Measurements from ENCODE around the gene PSMA5. TPM values are rescaled to one million over a fixed set of nuclear protein-coding genes. Genes with fewer than 3 reads are reported as not detected.

Gene PSMA5
- total RNA-seq, 1 experiment from 2014 or later: 169 TPM

DNA sequence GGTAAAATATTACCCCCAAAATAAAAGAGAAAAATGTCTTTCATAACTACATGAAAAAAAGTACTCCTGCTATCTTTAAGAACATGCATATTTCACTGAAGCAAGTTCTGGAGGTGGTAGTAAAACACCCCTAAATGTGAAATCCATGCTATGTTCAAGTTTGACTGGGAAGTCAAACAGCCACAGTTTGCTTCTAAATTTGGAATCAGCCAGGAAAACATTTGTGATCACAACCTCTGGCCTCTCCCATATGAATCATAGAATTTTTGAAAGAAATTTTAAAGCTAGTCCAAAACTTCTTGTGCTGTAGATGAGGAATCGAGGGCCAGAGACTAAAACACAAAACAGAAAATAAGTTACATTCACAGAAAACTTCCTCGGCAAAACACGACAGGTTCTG is 35.1 kb downstream of the PSMA5 start:
- Histone ChIP-seq H3K27me3 (ENCODE audit: insufficient read depth, low read length) (no peaks in the 10 kb centered on the region; the same call in 1 of the 2 replicates), H3K79me2 (ENCODE audit: insufficient read depth, low read length) (no peaks in the 10 kb centered on the region), H3K9me2 (ENCODE audit: insufficient read depth) (no peaks in the 10 kb centered on the region), H3K4me1 (ENCODE audit: control insufficient read depth in 1 of 2, insufficient read depth in 2 of 2, low read length in 2 of 2) (no peaks in the 10 kb centered on the region), H3K4me2 (ENCODE audit: low read length) (no peak overlapping the region), H3K27ac (ENCODE audit: low read depth, low read length) (no peak overlapping the region), H2AFZ (ENCODE audit: low read depth, low read length, poor library complexity, severe bottlenecking) (no peak overlapping the region), H3K9me3 (ENCODE audit: control insufficient read depth in 1 of 2, insufficient read depth in 1 of 2, low read depth in 1 of 2, low read length in 2 of 2) (no peaks in the 10 kb centered on the region), H3K9ac (ENCODE audit: low read length) (no peak overlapping the region), H4K20me1 (ENCODE audit: insufficient read depth) (no peaks in the 10 kb centered on the region), H3K36me3 (ENCODE audit: control insufficient read depth in 1 of 2, insufficient read depth in 2 of 2, low read length in 2 of 2) (no peaks in the 10 kb centered on the region), H3K4me3 (replicated peaks in 1 of 2; ENCODE audit: low read depth in 1 of 2, low read length in 2 of 2) (no peak overlapping the region)
- no peak for DNase-seq (ENCODE audit: low read depth, low spot score)
- no peak for TF ChIP-seq POLR2AphosphoS5 (IDR thresholded peaks at IDR 0.05; ENCODE audit: low read depth, low read length)
- TF ChIP-seq ZNF274 (IDR thresholded peaks at IDR 0.05; ENCODE audit: low read depth, low read length): no peak
- TF ChIP-seq TCF7L2 (IDR thresholded peaks at IDR 0.05; ENCODE audit: borderline replicate concordance, extremely low read depth, insufficient read depth, insufficient read length): no peak
- no peak for TF ChIP-seq REST (IDR thresholded peaks at IDR 0.05; ENCODE audit: low read depth)
- no peak for TF ChIP-seq FOSL1 (IDR thresholded peaks at IDR 0.05; ENCODE audit: low read depth)
- TF ChIP-seq ATF3 (IDR thresholded peaks at IDR 0.05): no peak
- no peak for TF ChIP-seq EGR1 (IDR thresholded peaks at IDR 0.05; ENCODE audit: low read depth)
- CTCF ChIA-PET: no interaction called here
- intact Hi-C loops (cut with micrococcal nuclease): no loop called here
- POLR2A ChIA-PET: no interaction called here
- RAD21 ChIA-PET (ENCODE audit: low non-redundant PET in 1 of 2, low total read pairs in 2 of 2, uncharacterized antibody in 2 of 2, unreplicated experiment in 2 of 2): no interaction called here
- no TSS peak for BruUV-seq (replicated peaks)
- no peak for ATAC-seq

Data from HCT116 (cell line).